GM19324 (cell line): ENCODE data around the gene TRIM46.
"Not testable (repeated sequence)": the region's sequence is repeated elsewhere in the genome, so short reads cannot be mapped to it uniquely, and the experiment has no call there.

Experiments used
- ATAC-seq: cut with Tn5 transposase; IDR thresholded peaks from one replicate; pipeline ENCODE4 v1.9.1; 2021; ENCODE audit warnings: mild to moderate bottlenecking, moderate library complexity; ENCODE audit not compliant: unreplicated experiment, low FRiP score

TRIM46 gene

GRCh38 chr1:155202731-155203515, 29.3 kb downstream of the TRIM46 start:
- no peak for ATAC-seq

DNA sequence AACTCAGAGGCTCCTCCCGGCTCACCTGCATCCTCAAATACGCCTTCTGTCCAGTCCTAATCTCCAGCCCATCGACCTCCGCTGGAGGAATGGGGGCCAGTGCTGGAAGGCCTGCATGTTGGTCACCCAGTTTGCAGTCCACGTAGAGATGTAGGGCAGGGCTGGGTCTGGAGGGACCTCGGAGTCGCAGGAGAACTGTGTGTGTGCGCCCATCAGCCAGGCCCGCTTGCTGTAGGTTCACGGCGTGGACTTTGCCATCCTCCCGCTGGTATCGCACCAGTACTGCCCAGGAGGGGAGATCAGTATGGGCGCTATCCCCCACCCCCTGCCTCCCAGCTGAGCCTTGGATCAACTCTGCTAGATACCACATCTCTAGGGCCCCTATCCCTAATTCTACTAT, 31.4 kb downstream of the TRIM46 start:
- no peak for ATAC-seq

DNA sequence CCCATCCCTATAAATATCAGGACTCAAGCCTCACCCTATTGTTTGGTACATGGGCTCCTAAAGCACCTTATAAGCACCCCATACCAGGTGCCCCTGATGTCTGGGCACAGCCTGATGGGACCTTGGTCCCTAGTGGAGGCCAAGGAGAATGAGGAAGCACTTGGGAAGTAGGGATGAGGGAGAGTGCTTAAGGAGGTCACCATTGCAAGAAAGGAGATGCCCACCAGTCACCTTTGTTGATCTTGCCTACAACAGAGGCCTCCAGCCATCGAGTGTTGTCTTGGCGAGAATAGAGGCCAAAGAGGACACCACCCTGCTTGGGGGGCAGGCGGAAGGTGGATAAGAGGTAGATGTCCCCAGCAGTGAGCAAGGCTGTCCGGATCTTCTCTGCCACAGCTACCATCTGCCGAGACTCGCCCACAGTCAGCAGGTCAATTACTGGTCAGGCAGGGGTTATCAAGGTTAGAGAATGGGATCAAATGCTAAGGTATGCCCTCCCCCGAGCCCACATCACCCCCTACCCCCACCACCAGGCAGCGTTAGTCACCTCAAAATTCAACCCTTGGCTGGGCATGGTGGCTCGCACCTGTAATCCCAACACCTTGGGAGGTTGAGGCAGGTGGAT, 32.4 kb downstream of the TRIM46 start:
- no peak for ATAC-seq

DNA sequence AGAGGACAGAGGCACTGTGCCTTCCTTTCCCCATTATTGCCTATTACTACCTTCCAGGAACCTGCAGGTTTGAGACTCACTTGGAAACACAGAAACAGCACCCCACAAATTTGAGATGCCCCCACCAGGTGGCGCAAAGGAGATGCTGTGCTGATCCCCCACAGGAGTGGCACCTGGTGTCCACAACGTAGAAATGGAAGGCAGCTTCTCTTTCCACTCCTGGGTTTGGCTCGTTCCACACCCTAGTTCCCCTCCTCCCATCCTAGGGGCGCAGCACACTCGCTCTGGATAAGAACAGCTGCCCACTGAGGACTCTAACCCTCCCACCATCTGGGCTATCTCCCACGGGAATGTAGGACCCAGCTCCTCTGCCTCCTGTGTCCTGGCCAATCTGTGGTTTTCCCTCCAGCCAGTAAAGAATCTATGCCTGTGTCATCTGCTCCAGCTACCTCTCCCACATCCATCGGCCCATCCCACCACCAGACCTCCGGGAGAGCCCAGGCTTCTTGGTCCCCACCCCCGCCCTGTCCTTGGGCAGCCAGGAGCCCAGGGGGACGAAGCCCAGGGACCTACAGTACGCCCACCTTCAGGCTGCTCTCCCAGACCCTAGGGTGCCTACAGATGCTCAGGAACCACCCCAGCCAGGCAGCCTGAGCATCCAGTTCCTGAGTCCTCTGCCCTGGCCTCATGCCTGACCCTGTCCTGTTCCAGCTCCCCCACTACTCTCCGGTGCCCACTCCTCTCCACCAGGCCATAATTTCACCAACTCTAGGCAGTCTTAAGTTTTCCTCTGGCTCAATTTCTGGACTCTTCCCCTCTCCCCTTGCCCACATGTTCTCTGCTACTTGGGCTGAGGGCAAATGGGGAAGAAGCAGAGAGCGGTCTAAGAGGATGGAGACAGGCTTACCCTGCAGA, 33.5 kb downstream of the TRIM46 start:
- ATAC-seq, result no peak

DNA sequence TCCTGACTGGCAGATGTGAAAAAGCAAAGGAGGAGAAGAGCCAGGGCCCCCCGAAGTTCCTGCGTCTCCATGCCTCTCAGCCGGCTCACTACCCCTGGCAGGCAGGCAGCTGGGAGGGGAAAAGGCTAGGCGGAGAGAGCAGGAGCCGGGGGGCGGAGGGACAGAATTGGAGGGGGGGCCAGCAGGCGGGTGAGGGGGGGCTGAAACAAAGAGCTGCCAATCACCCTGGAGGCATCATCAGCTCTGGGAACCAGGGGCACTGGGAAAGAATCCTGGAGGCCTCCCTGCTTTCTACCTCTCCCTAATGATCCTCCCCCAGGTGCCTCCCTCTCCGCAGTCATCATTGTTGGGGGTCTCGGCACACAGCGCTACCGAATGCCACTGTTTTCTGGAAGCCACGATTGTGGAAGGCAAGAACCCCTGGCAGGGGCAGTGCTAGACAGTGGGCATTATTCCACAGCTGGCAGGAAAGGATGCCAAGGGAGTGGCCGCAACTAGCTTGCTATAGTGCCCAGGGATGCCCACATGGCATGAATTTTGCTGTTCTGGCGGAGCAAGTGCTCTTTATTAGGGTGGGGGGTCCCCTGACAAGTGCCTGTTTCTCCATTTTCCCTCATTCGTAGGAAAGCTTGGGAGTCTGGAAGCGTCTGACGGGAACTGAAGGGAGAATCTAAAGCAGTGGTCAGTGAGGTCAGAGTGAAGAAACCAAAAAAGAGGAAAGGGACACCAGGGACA, 34.3 kb downstream of the TRIM46 start, which contains the start of gene THBS3:
Gene THBS3 (minus strand): TSS at position 92 of the 735 bp plus-strand sequence. CDS start 21 bp downstream, at position 71.
- ATAC-seq, result no peak

DNA sequence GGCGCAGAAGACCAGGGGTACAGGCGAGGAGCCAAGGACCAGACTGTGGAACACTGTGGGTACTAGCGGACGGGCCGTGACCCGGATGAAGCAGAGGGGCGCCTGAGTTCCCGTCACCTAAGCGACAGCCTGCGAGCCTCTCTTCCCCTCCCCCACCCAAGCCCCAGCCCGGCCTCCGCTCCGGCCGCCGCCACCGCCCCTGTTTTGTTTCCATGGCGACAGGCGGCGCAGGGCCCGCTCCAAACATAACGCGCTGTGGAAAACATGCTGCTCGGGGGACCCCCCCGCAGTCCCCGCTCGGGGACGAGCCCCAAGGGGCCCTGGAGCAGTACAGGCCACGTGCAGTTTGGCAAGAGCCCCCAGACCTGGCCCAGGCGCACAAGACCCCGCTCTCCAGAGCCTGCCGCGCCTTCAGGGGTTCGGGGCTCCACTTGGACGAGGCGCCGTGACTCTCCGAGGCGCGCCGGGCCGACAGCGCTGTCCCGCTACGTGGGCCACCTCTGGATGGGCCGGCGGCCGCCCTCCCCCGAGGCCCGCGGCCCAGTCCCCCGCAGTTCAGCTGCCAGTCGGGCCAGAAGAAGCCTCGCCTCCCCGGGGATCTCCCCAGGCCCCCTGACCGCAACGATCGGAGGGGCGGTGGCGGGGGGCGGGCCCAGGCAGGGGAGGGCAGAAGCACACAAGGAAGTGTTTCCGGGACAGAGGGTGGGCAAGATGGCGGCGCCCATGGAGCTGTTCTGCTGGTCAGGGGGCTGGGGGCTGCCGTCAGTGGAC, 35.1 kb downstream of the TRIM46 start, which contains the start of gene MTX1:
Gene MTX1 (plus strand): TSS at position 155 of the 771 bp plus-strand sequence. CDS start 110 bp downstream, at position 265.
- ATAC-seq, result peak; percentile 58

DNA sequence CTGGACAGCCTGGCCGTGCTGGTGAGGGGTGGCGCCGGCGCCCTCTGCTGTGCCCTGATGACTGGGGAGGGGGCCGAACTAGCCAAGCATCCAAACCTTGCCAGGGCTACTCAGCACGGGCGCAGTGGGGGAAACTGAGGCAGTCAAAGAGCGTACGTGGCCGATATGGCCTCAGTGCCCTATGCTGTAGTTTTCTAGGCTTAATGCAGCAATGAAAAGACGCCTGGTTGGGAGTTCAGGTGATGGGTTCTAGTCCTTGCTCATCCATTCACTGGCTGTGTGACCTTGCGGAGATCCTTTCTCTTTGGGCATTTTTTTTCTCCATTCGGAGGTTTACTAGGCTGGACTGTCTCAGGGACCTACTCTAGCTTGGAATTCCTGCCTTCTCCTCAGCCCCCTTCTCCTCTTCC, 35.7 kb downstream of the TRIM46 start:
- no peak for ATAC-seq

GRCh38 chr1:155210314-155211104, 36.9 kb downstream of the TRIM46 start:
- no peak for ATAC-seq

DNA sequence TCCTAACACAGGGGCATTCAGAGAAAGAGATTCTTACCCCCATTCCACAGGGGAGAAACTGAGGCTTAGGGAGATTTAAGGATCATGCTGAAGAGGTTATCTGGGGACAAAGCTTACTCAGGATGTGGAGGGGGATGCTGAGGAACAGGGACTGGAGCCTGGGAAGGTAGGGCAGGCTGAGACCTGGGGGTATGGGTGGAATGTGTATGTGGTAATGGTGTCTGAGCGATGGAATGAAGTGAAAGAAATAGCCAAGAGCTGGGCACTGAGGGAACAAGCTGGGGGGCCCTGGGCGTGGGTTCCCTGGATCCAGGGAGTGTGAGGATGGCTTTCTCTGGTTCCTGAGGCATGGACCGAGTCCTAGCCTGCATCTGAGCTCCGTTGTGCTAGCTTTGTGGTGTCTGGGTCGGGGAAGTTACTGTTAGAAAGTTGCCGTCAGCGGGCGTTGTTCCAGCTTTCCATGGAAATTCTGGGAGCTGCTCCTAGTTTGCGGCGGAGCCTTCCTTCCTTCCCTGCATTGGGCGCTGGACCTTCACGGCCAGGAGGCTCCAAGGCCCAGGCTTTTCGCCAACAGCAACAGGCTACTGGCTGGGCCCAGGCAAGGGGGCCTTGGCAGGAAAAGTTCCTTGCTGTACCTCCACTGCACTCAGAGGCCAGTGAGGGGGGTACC, 37.9 kb downstream of the TRIM46 start:
- ATAC-seq, result not testable (repeated sequence)

DNA sequence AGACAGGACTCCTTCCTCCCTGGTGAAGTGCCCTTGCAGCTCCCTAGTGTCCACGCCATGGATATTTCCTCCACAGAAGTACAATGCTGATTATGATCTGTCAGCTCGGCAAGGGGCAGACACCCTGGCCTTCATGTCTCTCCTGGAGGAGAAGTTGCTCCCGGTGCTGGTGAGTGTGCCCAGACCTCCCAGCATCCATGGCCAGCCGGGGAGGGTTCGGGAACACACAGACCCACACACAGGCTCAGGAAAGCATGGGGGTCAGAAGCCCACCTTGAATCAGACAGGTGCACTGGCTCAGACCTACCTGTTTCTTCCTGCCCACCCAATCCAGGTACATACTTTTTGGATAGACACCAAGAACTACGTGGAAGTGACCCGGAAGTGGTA, 38.4 kb downstream of the TRIM46 start:
- ATAC-seq, result not testable (repeated sequence)

GRCh38 chr1:155214702-155215101, 41.1 kb downstream of the TRIM46 start:
- ATAC-seq, result not testable (repeated sequence)

DNA sequence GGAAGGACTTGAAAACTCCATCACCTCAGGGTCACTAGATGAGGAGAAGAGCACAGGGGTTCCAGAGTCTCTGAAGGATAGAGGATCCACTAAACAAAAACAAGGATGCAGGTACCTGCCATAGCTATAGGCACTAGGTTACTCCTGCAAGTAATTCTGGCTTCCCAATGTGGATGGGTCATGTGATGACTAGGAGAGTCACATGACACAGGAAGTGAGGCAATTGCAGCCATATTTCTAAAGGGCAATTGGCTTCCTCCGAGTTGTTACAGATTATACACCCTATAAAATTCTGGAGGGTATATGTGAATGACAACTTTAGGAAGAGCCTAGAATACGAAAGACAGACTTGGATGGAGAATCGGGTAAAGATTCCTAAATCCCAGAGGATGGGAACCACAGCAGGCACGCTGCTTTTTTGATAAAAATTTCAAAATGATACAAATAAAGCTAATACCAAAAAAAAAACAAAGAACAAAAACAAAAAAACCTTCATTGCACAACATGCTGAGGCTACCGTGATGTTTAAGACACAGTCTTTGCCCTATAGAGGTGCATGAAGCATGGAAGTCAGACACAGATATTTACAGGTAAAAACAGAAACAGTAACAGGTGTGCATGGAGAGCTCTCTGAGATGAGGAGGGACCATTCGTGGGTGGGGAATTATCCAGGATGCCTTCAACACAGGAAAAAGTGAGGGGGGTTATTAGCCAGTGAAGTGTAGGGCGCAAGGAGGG, 45.4 kb downstream of the TRIM46 start:
- no peak for ATAC-seq

- ATAC-seq, result no peak
These were observed 46.0 kb downstream of the TRIM46 start for GRCh38 chr1:155219592-155220031.

DNA sequence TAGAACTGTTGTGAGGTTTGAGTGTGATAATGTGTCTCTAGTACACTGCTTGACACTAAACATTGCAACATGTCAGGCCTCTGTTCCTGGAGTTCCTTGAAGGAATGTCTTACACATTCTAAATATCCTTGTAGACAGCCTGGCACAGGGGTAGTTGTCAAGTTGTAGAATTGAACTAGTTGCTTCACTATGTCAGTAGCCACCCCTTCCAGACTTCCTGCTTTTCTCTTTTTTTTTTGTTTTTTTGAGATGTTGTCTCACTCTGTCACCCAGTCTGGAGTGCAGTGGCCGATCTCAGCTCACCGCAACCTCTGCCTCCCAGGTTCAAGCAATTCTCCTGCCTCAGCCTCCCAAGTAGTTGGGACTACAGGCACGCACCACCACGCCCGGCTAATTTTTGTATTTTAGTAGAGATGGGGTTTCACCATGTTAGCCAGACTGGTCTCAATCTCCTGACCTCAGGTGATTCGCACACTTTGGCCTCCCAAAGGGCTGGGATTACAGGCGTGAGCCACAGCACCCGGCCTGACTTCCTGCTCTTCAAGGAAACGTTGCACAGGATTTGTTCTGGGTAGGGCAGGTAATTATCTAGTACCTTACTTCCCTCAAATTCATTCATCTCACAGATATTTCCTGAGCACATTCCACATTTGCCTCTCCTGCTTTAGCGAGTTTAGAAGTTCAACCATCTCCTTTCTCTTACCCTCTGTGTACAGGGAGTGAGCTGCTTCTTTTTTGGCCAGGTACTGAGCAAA, 46.7 kb downstream of the TRIM46 start:
- not testable (repeated sequence) for ATAC-seq

GRCh38 chr1:155223047-155223446, 49.4 kb downstream of the TRIM46 start:
- ATAC-seq, result no peak

DNA sequence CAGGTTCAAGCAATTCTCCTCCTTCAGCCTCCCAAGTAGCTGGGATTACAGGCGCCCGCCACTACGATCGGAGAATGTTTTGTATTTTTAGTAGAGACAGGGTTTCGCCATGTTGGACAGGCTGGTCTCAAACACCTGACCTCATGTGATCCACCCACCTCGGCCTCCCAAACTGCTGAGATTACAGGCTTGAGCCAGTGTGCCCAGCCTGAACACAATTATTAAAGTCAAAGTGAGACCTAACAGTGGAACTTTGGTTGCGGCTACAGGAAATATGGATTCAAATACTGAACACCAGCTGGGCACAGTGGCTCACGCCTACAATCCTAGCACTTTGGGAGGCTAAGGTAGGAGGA, 51.7 kb downstream of the TRIM46 start:
- not testable (repeated sequence) for ATAC-seq
